Stimulated activated CD8-positive, alpha-beta memory T cell treated with anti-CD3 and anti-CD28 coated beads, Interleukin-15, amount 100 ng/mL, for 4 hours (primary cell): ENCODE data around the gene CCDC59.

ENCODE experiments used
- DNase-seq, 2 donors: peaks; one replicate each; pipeline ENCODE4 v3.0.0-alpha.2; 2020; ENCODE audit warnings: low read depth in 2 of 2

The CCDC59 gene

DNA sequence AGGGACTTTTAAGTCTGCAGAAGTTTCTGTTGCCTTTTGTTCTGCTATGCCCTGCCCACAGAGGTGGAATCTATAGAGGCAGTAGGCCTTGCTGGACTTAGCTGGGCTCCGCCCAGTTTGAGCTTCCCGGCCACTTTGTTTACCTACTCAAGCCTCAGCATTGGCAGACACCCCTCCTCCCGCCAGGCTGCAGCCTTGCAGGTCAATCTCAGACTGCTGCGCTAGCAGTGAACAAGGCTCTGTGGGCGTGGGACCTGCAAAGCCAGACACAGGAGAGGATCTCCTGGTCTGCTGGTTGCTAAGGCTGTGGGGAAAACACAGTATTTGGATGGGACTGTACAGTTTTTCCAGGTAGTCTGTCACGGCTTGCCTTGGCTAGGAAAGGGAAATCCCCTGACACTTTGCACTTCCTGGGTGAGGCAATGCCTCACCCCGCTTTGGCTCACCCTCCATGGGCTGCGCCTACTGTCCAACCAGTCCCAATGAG is 43.7 kb downstream of the CCDC59 start:
- DNase-seq: no peak
